Mesothelial cell of epicardium (in vitro differentiated cells): Measurements from ENCODE around the gene ATP5MG. TPM values are rescaled to one million over a fixed set of nuclear protein-coding genes. Genes with fewer than 3 reads are reported as not detected.
"Not testable (repeated sequence)": the region's sequence is repeated elsewhere in the genome, so short reads cannot be mapped to it uniquely, and the experiment has no call there.

Experiments
- DNase-seq, 2 experiments: peaks; one replicate each; pipeline ENCODE4 v3.0.0; 2021; ENCODE audit warnings: low spot score in 2 of 2; ENCODE audit not compliant: unreplicated experiment in 2 of 2
- H3K27ac Mint-ChIP-seq: 2 replicates; pipeline ENCODE4 v1.8.0; 2021; ENCODE audit warnings: mixed read lengths
- H3K27me3 Mint-ChIP-seq: 2 replicates; pipeline ENCODE4 v1.8.0; 2021; ENCODE audit warnings: low read depth, mixed read lengths
- H3K36me3 Mint-ChIP-seq: 2 replicates; pipeline ENCODE4 v1.8.0; 2021; ENCODE audit warnings: mixed read lengths
- H3K4me1 Mint-ChIP-seq: 2 replicates; pipeline ENCODE4 v1.8.0; 2021; ENCODE audit warnings: mixed read lengths
- H3K4me3 Mint-ChIP-seq: 2 replicates; pipeline ENCODE4 v1.8.0; 2021; ENCODE audit warnings: mild to moderate bottlenecking, moderate library complexity, mixed read lengths
- H3K9me3 Mint-ChIP-seq: 2 replicates; pipeline ENCODE4 v1.8.0; 2021; ENCODE audit warnings: mixed read lengths
- CTCF ChIP-seq: fragments of 200-600 bp; sonication (generic); IDR thresholded peaks from one replicate; pipeline ENCODE4 v1.5.0; 2021; ENCODE audit warnings: antibody characterized with exemption; ENCODE audit not compliant: unreplicated experiment
- total RNA-seq: library from RNA; stranded (reverse); gene quantifications from 3 replicates; pipeline ENCODE4 v1.2.1, GENCODE V29; 2021

Gene ATP5MG
- total RNA-seq, 1 donor from 2014 or later, result 180 TPM

GRCh38 chr11:118411530-118411929 lies 10.1 kb downstream of the ATP5MG start:
- no peak for TF ChIP-seq CTCF
- no peaks in the 10 kb centered on the region for H3K9me3 Mint-ChIP-seq

GRCh38 chr11:118412921-118413320 lies 11.5 kb downstream of the ATP5MG start:
- no peaks in the 10 kb centered on the region for H3K4me1 Mint-ChIP-seq
- H3K36me3 Mint-ChIP-seq, result peaks cover 8% of the 10 kb centered on the region
- no peak overlapping the region for H3K4me3 Mint-ChIP-seq
- DNase-seq, result no peak
- TF ChIP-seq CTCF, result no peak
- H3K27ac Mint-ChIP-seq, result no peak overlapping the region
- no peaks in the 10 kb centered on the region for H3K9me3 Mint-ChIP-seq
- H3K27me3 Mint-ChIP-seq, result no peaks in the 10 kb centered on the region

More at GRCh38 chr11:118411530-118411929, 10.1 kb downstream of the ATP5MG start:
- DNase-seq, result no peak
- no peaks in the 10 kb centered on the region for H3K27me3 Mint-ChIP-seq
- no peaks in the 10 kb centered on the region for H3K4me1 Mint-ChIP-seq
- H3K27ac Mint-ChIP-seq, result no peak overlapping the region
- no peak overlapping the region for H3K4me3 Mint-ChIP-seq
- peaks cover 12% of the 10 kb centered on the region for H3K36me3 Mint-ChIP-seq

GRCh38 chr11:118415062-118415738 lies 13.8 kb downstream of the ATP5MG start:
- no peak for TF ChIP-seq CTCF
- Mint-ChIP-seq H3K36me3 (peaks cover 4% of the 10 kb centered on the region), H3K27ac (no peak overlapping the region), H3K4me1 (no peaks in the 10 kb centered on the region), H3K27me3 (no peaks in the 10 kb centered on the region), H3K9me3 (no peaks in the 10 kb centered on the region), H3K4me3 (no peak overlapping the region)
- DNase-seq, result no peak

GRCh38 chr11:118415739-118416068 lies 14.3 kb downstream of the ATP5MG start:
- Mint-ChIP-seq H3K4me1 (no peaks in the 10 kb centered on the region), H3K27me3 (no peaks in the 10 kb centered on the region), H3K4me3 (no peak overlapping the region), H3K9me3 (no peaks in the 10 kb centered on the region), H3K27ac (no peak overlapping the region), H3K36me3 (peaks cover under 1% of the 10 kb centered on the region)
- TF ChIP-seq CTCF, result no peak
- no peak for DNase-seq

- not testable (repeated sequence) for H3K27ac Mint-ChIP-seq, H3K4me1 Mint-ChIP-seq, H3K36me3 Mint-ChIP-seq, H3K4me3 Mint-ChIP-seq, H3K9me3 Mint-ChIP-seq, DNase-seq, H3K27me3 Mint-ChIP-seq
Observed at GRCh38 chr11:118416900-118417299, 15.5 kb downstream of the ATP5MG start.

- Mint-ChIP-seq H3K9me3 (no peaks in the 10 kb centered on the region), H3K27ac (no peak overlapping the region), H3K36me3 (no peaks in the 10 kb centered on the region), H3K27me3 (no peaks in the 10 kb centered on the region), H3K4me1 (no peaks in the 10 kb centered on the region), H3K4me3 (no peak overlapping the region)
- TF ChIP-seq CTCF, result no peak
- DNase-seq, result no peak
Observed at GRCh38 chr11:118417801-118418200, 16.4 kb downstream of the ATP5MG start.
